ENCODE data around the gene ZNF746. TPM values are rescaled to one million over a fixed set of nuclear protein-coding genes. Genes with fewer than 3 reads are reported as not detected.

Gene ZNF746
- total and polyA plus RNA-seq, 9 of the 15 experiments (the other 6 are each of a cell fraction or from before 2014, with no cell fraction given): 1.7 to 31.6 (median 13.3) TPM

GRCh38 chr7:149494738-149495368 lies 2.8 kb downstream of the ZNF746 start (continued):
- TF ChIP-seq PHF8 (IDR thresholded peaks at IDR 0.05; ENCODE audit: borderline replicate concordance, low read length): no peak
- TF ChIP-seq STAT6 (CRISPR knock-in tag; IDR thresholded peaks at IDR 0.05): no peak
- no peak for TF ChIP-seq ZKSCAN1 (IDR thresholded peaks at IDR 0.05; ENCODE audit: low read depth, low read length)
- TF ChIP-seq GTF2A2 (tag; IDR thresholded peaks at IDR 0.05): no peak
- no peak for TF ChIP-seq POLR2AphosphoS2 (IDR thresholded peaks at IDR 0.05; ENCODE audit: low read length)
- 0 out of 2 replicates have a peak, but pooled peaks have one; percentile 73 for TF ChIP-seq THRAP3 (IDR thresholded peaks at IDR 0.05; ENCODE audit: borderline replicate concordance)
- TF ChIP-seq TRIM28 (IDR thresholded peaks at IDR 0.05): peak; percentile 66; the same call in 1 of the 2 replicates
- TF ChIP-seq PRPF4 (IDR thresholded peaks at IDR 0.05; ENCODE audit: insufficient read depth, low read depth, low read length, poor library complexity, severe bottlenecking): no peak
- TF ChIP-seq POLR3G (IDR thresholded peaks at IDR 0.05; ENCODE audit: extremely low read depth, insufficient read length, insufficient replicate concordance): no peak
- peak; percentile 70 for TF ChIP-seq LEF1 (IDR thresholded peaks at IDR 0.05)
- no peak for TF ChIP-seq ILK (tag; IDR thresholded peaks at IDR 0.05; ENCODE audit: borderline replicate concordance, low read depth)
- TF ChIP-seq RAD21 (CRISPR knock-in tag; conservative IDR thresholded peaks at IDR 0.05 in 1 of 2, IDR thresholded peaks at IDR 0.05 in 1 of 2): 0 out of 4 replicates have a peak, but pooled peaks of 1 of the 2 experiments have one; percentile 2
- TF ChIP-seq SMAD1 (IDR thresholded peaks at IDR 0.05; ENCODE audit: low read depth, low read length, partially characterized antibody): no peak
- TF ChIP-seq KLF1 (tag; IDR thresholded peaks at IDR 0.05): no peak
- TF ChIP-seq MAFF (IDR thresholded peaks at IDR 0.05; ENCODE audit: low read length): peak; percentile 97
- no peak for TF ChIP-seq ARID2 (IDR thresholded peaks at IDR 0.05)
- TF ChIP-seq LARP7 (IDR thresholded peaks at IDR 0.05): no peak
- TF ChIP-seq SUPT5H (IDR thresholded peaks at IDR 0.05): no peak
- TF ChIP-seq ZNF311 (CRISPR knock-in tag; IDR thresholded peaks at IDR 0.05): no peak
- TF ChIP-seq PURB (CRISPR knock-in tag; IDR thresholded peaks at IDR 0.05; ENCODE audit: low read depth): no peak
- no peak for TF ChIP-seq IFI16 (CRISPR knock-in tag; IDR thresholded peaks at IDR 0.05)
- 0 out of 2 replicates have a peak, but pooled peaks have one; percentile 18 for TF ChIP-seq RAD51 (IDR thresholded peaks at IDR 0.05; ENCODE audit: borderline replicate concordance, low read depth)
- TF ChIP-seq NEUROD1 (IDR thresholded peaks at IDR 0.05; ENCODE audit: borderline replicate concordance, low read depth, low read length, partially characterized antibody): no peak
- TF ChIP-seq, protein P1, sequence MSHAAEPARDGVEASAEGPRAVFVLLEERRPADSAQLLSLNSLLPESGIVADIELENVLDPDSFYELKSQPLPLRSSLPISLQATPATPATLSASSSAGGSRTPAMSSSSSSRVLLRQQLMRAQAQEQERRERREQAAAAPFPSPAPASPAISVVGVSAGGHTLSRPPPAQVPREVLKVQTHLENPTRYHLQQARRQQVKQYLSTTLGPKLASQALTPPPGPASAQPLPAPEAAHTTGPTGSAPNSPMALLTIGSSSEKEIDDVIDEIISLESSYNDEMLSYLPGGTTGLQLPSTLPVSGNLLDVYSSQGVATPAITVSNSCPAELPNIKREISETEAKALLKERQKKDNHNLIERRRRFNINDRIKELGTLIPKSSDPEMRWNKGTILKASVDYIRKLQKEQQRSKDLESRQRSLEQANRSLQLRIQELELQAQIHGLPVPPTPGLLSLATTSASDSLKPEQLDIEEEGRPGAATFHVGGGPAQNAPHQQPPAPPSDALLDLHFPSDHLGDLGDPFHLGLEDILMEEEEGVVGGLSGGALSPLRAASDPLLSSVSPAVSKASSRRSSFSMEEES (CRISPR knock-in tag; IDR thresholded peaks at IDR 0.05): no peak
- TF ChIP-seq ZBTB2 (IDR thresholded peaks at IDR 0.05): 0 out of 2 replicates have a peak, but pooled peaks have one; percentile 13

Measured in K562 (cell line).